Heart left ventricle (tissue), 16 donors: ENCODE measurements around the gene OBSL1. TPM values are rescaled to one million over a fixed set of nuclear protein-coding genes. Genes with fewer than 3 reads are reported as not detected.
A peak's percentile ranks its signal among the peaks of the same experiment; 100 is the strongest.

Source experiments
- ATAC-seq, 4 donors: fragments of 200-7000 bp; cut with Tn5 transposase; one replicate each; pipeline ENCODE4 v1.9.1; 2020 to 2022; ENCODE audit warnings: moderate library complexity in 4 of 4, mild to moderate bottlenecking in 3 of 4, moderate number of reproducible peaks in 1 of 4
- DNase-seq, 5 donors: peaks; one replicate each; pipeline ENCODE4 v3.0.0-alpha.2; 2020
- H3K27ac ChIP-seq, 12 donors: fragments of 200-600 bp; sonication (generic) in 4 of 12; one replicate each; pipeline versions ENCODE4 v1.5.0 to v1.8.0; 2016 to 2022; ENCODE audit warnings: mild to moderate bottlenecking in 2 of 12
- H3K27me3 ChIP-seq, 9 donors: fragments of 200-600 bp; sonication (generic) in 2 of 9; one replicate each; pipeline versions ENCODE4 v1.5.1 to v1.8.0; 2016 to 2022; ENCODE audit warnings: mild to moderate bottlenecking in 3 of 9
- H3K36me3 ChIP-seq, 9 donors: fragments of 200-600 bp; sonication (generic) in 2 of 9; one replicate each; pipeline versions ENCODE4 v1.5.0 to v1.8.0; 2018 to 2022; ENCODE audit warnings: mild to moderate bottlenecking in 2 of 9
- H3K4me1 ChIP-seq, 12 donors: fragments of 200-600 bp; sonication (generic) in 4 of 12; one replicate each; pipeline versions ENCODE4 v1.5.0 to v1.8.0; 2016 to 2022; ENCODE audit warnings: mild to moderate bottlenecking in 3 of 12
- H3K4me3 ChIP-seq, 12 donors: fragments of 200-600 bp; sonication (generic) in 4 of 12; one replicate each; pipeline versions ENCODE4 v1.5.0 to v1.8.0; 2017 to 2022; ENCODE audit warnings: mild to moderate bottlenecking in 9 of 12, moderate library complexity in 4 of 12
- H3K9me3 ChIP-seq, 12 donors: fragments of 200-600 bp; sonication (generic) in 4 of 12; one replicate each; pipeline versions ENCODE4 v1.5.0 to v1.8.0; 2016 to 2022; ENCODE audit warnings: mild to moderate bottlenecking in 1 of 12
- POLR2A ChIP-seq, 2 donors: fragments of 450-650 bp; IDR thresholded peaks; one replicate each; pipeline ENCODE4 v1.6.1; 2017; ENCODE audit warnings: antibody characterized with exemption in 2 of 2, mild to moderate bottlenecking in 2 of 2, moderate library complexity in 2 of 2
- WGBS, 4 donors: extraction: QIAGEN DNeasy Blood & Tissue Kit in 2 of 4; methylation state at CpG; one replicate each; pipeline versions ENCODE4 v1.1.5 to v1.1.7; 2013 to 2018; 5-methylcytosine and 5-hydroxymethylcytosine counted together
- intact Hi-C, 10 donors: fragments of 100-400 bp; cut with DNase I; formaldehyde crosslinking; loops; one replicate each; pipeline versions ENCODE4 v1.11.1 to v1.14.2; 2022
- polyA plus RNA-seq, 2 donors: library from polyadenylated mRNA; stranded (reverse); fragments of 200-250 nt; gene quantifications; one replicate each; pipeline ENCODE4 v1.2.3, GENCODE V29; 2013
- total RNA-seq, 9 donors: library from RNA; depleted of rRNA in 2 of 9; stranded (reverse); fragments of >200 nt in 2 of 9; fragmentation: NEBNext Ultra II Directional in 3 of 9; extraction: Animal tissue kit (Norgen Biotek cat#: 25700) in 3 of 9; gene quantifications; one replicate each; pipeline versions ENCODE4 v1.1.0 to v1.2.4, GENCODE V29; 2016 to 2023
- TF ChIP-seq, protein P1 (sequence below), 12 donors: fragments of 200-600 bp; sonication (generic) in 4 of 12; IDR thresholded peaks; one replicate each; pipeline versions ENCODE4 v1.5.0 to v1.8.0; 2018 to 2022; ENCODE audit warnings: antibody characterized with exemption in 12 of 12, mild to moderate bottlenecking in 5 of 12
- donor health status: ischemic (EF 13 %, LVEDD 7.1; RV severe dilation, severe dysfunction).
- donor health status: healthy with polysubstance abuse.
- donor health status: DM: no; HTN: yes; CAD: no.
- donor health status: DM: no; HTN: no; CAD: no.
- donor health status: ischemic (EF 25% LVEDD 6.9; RV normal size, moderate dysfunction).
- donor health status: ischemic (EF 25% LVEDD 5.7; RV mildly dilated, moderate dysfunction).
- donor health status: healthy.
- donor health status: DM: yes; HTN: yes; CAD: no.
- donor health status: ischemic (EF 35%, LVEDD 5.7; RV mildly dilated, moderate dysfunction).
- donor health status: nonischemic (EF 11% LVEDD 7.7; RV severe dilation, severe dysfunction).
- donor health status: DM: yes; HTN: yes; CAD: no.
- donor health status: PGD.
- donor health status: ischemic (EF 29% LVEDD 5.4; RV normal size, mild dysfunction).
- donor health status: nonischemic (EF 23%, LVEDD 6.1; RV moderate dilation, normal function).

OBSL1 gene
- total and polyA plus RNA-seq, 11 donors: 88.1 to 230 (median 177) TPM

DNA sequence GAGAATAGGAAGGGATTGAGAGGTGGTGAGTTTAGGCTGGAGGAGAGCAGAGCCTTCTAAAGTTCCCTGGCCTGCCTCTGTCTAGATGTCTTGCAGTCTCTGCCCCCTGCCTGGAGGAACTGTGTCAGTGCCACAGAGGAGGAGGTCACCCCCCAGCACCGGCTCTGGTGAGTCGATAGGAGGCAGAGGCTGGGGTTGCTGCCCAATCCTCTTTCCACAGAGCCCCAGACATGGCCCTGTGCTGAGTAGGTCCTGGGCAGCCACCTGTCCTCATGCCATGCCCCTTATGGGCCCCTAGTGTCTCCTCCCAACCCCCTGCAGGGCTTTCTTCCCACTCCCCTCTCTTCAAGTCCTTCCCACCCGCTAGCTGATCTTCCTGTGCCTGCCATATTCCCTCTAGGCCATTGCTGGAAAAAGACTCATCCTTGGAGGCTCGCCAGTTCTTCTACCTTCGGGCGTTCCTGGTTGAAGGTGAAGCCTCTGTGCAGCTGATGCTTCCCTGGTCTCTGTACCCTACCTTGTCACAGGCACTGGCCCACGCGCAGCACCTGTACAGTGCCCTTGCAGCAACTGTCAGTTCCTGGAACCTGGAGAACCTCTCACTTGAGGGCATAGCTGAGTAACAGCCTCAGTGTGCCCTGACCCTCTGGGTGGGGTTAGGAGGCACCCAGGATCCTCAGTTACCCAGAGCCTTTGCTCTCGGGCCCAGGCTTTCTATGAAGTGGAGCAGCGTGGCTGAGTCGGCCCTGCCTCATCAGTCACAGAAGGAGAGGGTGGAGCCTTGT, 42.9 kb upstream of the OBSL1 start:
- H3K36me3 ChIP-seq: peaks cover 0 to 59% (median 28%) of the 10 kb centered on the region in 9 donors

DNA sequence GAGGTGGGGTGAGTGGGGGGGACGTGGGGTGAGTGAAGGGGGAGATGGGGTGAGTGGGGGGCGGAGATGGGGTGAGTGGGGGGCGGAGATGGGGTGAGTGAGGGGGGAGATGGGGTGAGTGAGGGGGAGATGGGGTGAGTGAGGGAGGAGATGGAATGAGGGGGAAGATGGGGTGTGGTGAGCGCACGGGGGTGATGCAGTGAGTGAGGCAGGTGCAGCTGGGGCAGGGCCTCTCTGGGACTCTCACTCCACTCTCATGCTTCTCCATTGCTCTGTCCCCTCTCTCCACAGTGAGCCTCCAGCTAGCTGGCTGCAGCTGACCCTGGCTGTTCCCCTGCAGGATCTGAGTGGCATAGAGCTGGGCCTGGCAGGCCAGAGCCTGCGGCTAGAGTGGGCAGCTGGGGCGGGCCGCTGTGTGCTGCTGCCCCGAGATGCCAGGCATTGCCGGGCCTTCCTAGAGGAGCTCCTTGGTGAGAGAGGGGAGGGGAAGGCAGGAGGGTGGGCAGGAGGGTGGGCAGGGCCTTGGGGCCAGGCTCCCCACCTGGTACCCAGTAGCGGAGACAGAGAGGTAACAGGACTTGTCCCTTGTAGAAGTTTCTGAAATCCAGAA, 42.2 kb upstream of the OBSL1 start:
- no peak overlapping the region for H3K27ac ChIP-seq
- no peak for TF ChIP-seq POLR2A (IDR thresholded peaks at IDR 0.05)
- TF ChIP-seq, protein P1, sequence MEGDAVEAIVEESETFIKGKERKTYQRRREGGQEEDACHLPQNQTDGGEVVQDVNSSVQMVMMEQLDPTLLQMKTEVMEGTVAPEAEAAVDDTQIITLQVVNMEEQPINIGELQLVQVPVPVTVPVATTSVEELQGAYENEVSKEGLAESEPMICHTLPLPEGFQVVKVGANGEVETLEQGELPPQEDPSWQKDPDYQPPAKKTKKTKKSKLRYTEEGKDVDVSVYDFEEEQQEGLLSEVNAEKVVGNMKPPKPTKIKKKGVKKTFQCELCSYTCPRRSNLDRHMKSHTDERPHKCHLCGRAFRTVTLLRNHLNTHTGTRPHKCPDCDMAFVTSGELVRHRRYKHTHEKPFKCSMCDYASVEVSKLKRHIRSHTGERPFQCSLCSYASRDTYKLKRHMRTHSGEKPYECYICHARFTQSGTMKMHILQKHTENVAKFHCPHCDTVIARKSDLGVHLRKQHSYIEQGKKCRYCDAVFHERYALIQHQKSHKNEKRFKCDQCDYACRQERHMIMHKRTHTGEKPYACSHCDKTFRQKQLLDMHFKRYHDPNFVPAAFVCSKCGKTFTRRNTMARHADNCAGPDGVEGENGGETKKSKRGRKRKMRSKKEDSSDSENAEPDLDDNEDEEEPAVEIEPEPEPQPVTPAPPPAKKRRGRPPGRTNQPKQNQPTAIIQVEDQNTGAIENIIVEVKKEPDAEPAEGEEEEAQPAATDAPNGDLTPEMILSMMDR (IDR thresholded peaks at IDR 0.05): no peak
- H3K36me3 ChIP-seq: peaks cover 0 to 66% (median 34%) of the 10 kb centered on the region in 9 donors
- H3K4me1 ChIP-seq: peaks cover 0 to 50% (median 14%) of the 10 kb centered on the region in 12 donors
- intact Hi-C loops: no loop called here
- no peaks in the 10 kb centered on the region for H3K27me3 ChIP-seq
- ATAC-seq (no peak), DNase-seq (no peak)
- 92 to 97% (median 94%) methylated on average over 10 to 11 of the region's 11 CpGs for WGBS, 4 donors
- H3K9me3 ChIP-seq: no peaks in the 10 kb centered on the region
- no peak overlapping the region for H3K4me3 ChIP-seq

More for the DNA sequence above, 42.9 kb upstream of the OBSL1 start:
- TF ChIP-seq, protein P1 (IDR thresholded peaks at IDR 0.05): no peak
- no peak for TF ChIP-seq POLR2A (IDR thresholded peaks at IDR 0.05)
- no peaks in the 10 kb centered on the region for H3K9me3 ChIP-seq
- WGBS, 4 donors: 92 to 94% (median 93%) methylated on average over 11 of the region's 11 CpGs
- no peak overlapping the region for H3K4me3 ChIP-seq
- H3K4me1 ChIP-seq: peaks cover 0 to 48% (median 17%) of the 10 kb centered on the region in 12 donors
- no peaks in the 10 kb centered on the region for H3K27me3 ChIP-seq
- ATAC-seq: no peak
- H3K27ac ChIP-seq: peak overlapping the region in 1 of 12 donors; percentile 86
- intact Hi-C loops: no loop called here
- no peak for DNase-seq

DNA sequence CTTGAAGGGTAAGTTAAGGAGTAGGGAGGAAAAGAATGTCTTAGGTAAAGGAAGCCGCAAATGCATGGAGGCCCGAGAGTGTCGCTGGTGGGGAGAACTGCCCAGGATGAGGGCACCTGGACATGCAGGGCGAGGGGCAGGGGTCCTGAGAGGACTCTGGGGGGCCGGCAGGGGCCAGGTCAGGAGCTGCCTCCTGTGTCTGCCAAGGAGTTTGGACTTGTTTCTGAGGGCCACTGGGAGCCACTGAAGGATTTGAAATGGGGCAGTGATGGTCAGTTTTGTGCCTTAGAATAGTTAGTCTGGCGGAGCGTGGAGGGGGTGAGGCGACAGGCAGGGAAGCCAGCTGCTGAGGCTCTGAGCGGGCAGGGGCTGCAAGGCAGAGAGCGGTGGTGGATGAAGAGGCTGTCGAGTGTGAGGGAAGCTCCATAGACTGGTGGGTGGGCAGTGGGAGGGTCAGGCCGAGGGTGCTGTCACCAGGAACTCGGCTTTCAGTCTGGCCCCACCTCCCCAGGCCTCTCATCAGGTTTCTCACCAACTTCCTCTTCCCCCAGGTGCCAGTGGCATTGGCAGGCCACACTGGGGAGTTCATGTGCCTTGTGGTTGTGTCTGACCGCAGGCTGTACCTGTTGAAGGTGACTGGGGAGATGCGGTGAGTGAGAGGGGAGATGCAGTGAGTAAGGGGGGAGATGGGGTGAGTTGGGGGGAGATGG, 41.4 kb upstream of the OBSL1 start:
- WGBS, 4 donors: 86 to 95% (median 92%) methylated on average over 14 to 15 of the region's 15 CpGs
- Histone ChIP-seq H3K27ac (no peak overlapping the region), H3K36me3 (peaks cover 0 to 74% (median 42%) of the 10 kb centered on the region in 9 donors), H3K27me3 (no peaks in the 10 kb centered on the region), H3K4me1 (peaks cover 0 to 43% (median 11%) of the 10 kb centered on the region in 12 donors), H3K4me3 (no peak overlapping the region), H3K9me3 (no peaks in the 10 kb centered on the region)
- intact Hi-C loops: no loop called here
- TF ChIP-seq, protein P1 (IDR thresholded peaks at IDR 0.05): no peak
- no peak for TF ChIP-seq POLR2A (IDR thresholded peaks at IDR 0.05)
- ATAC-seq (no peak), DNase-seq (no peak)
